ENCODE data around the gene KATNIP.
"Not testable (repeated sequence)": the region's sequence is repeated elsewhere in the genome, so short reads cannot be mapped to it uniquely, and the experiment has no call there.

Gene KATNIP

DNA sequence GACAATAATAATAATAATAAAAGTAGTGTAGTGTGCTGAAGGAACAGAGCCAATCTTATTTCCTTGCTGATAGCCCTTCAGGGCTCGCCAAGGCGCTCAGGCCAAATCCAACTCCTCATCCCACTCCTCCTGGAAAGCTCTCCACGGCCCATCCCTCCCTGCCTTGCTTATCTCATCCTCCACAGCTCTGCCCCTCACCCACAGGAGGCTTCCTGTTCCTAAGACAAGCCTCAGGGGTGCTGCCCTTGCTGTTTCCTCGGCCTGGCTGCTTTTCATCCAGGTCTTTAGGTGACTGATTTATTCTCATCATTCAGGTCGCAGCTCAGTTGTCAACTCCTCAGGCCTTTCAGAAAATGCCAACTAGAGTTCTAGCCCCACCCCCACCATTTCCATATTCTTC is 11.4 kb upstream of the KATNIP start:
- DNase-seq: no peak

DNA sequence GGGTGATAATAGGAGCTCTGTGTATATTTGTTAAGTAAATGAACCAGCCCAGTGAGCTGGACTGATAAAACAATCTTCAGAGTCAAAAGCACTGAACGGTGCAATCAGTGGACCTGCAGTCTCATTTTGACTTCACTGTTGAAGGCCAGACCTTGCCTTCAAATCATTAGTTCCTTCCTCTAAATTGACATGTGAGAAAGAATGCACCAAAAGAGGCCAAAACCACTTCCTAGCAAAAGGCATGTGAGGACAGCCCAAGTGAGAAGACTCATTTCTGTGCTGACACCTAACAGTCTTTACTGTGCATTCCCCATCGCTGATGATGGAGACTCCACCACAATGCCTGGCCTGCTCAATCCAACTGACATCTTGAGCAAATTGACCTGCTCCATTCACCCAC is 10.8 kb upstream of the KATNIP start:
- DNase-seq: no peak

DNA sequence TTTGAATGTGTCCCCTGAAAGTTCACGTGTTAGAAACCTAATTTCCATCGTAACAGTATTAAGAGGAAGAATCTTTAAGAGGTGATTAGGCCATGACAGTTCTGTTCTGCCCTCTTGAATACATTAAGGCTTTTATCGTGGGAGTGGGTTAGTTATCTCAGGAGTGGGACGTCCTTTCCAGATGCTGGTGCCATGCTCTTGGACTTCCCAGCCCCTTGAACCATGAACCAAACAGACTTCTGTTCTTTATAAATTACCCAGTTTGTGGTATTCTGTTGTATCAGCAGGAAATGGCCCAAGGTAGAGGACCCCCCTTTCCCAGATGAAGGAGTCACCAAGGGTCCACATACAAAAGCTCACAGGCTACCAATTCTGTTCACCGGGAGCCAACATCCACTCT is 10.3 kb upstream of the KATNIP start:
- DNase-seq: no peak

DNA sequence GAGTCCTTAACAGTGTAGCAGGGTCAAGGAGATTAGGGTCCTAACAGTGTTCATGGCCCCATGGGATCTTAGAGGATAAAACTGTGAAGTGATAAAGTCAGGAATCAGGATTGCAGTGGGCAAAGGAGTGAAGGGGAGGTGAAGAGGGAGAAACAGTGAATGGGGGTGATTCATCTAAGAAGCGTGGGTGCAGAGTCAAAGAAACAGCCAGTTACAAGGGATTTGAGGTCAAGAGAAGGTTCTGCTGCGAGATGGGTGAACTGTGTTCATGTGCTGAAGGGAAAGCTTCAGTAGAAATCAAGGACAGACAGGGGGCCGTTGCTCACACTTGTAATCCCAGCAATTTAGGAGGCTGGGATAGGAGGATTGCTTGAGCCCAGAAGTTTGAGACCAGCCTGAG is 6.1 kb upstream of the KATNIP start:
- DNase-seq: no peak

DNA sequence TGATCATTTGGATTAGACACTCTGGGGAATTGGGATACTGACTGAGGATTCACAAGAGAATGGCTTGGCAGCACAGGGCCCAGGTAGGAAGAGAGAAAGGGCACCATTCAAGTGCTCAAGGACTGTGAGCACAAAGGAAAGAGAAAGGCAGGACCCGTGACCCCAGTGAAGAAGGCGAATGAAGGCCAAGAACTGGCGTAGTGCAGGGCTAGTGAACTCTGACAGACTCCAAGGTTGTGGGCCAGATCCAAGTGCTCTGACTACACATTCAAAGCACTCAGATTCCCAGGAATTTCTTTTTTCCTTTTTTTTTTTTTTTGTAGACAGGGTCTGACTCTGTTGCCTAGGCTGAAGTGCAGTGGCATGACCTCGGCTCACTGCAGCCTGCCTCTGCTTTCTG is 5.3 kb upstream of the KATNIP start:
- no peak for DNase-seq

DNA sequence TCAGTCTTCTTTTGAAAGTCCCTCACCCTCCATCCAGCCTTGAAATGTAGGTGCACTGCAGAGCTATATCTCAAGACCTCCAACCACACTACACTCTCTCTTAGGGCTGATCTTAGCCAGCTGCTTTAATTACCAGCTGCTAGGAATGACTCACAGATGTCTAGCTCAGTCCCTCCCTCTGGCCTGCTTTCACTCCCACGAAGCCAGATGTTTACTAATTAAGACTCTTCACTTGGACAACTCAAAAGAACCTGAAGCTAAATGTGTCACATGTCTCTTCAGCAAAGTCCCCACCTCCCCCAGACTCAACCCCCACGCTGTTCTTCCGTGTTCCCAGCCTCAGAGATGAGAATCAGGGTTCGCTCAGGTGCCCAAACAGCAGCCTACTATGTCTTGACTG is 2.8 kb upstream of the KATNIP start:
- peak; percentile 67 for DNase-seq

DNA sequence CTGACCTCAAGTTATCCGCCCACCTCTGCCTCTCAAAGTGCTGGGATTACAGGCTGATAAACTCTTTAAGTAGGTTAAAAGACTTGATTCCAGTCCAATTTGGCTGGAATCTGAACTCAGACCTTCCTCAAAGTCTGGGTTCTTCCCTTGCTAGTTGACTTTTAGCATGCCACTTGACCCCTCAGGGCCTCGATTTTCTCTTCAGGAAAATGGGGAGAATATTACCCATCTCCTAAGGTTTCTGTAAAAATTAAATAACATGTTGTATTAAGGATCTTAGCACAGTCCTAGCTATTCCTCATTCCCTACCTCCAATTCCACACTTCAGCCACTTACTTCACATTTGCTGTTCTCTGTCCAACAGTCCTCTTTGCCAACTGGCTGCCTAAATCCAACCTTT is 2.1 kb upstream of the KATNIP start:
- no peak for DNase-seq

DNA sequence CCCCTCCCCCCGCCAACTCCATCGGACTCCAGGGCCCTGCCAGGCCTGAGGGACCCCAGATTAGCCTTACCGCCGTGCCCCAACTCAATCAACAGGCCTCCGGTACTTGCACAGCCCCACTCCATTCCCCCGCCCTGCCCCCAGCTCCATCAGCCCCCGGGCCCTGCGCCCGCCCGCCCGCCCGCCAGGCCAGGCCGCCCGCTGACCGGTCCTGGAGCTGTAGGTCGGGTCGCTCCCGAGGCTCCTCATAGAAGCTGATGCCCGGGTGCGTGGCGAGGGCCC is 539 bp upstream of the KATNIP start:
- DNase-seq: no peak

DNA sequence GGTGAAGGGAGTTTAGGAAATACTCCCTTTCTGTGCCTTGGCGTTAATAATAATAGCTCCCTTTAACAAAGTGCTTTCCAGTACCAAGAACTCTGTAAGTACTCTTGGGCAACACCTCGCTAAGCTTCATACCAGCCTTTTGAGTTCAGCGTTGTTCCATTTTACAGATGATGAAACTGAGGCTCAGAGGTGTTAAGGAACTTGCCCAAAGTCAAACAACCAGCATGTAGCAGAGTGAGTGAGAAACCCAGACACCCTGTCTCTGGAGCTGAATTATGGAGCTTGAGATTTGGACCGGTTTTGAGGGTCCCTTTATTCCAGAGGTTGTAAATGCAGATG is 607 bp downstream of the KATNIP start:
- DNase-seq: no peak

DNA sequence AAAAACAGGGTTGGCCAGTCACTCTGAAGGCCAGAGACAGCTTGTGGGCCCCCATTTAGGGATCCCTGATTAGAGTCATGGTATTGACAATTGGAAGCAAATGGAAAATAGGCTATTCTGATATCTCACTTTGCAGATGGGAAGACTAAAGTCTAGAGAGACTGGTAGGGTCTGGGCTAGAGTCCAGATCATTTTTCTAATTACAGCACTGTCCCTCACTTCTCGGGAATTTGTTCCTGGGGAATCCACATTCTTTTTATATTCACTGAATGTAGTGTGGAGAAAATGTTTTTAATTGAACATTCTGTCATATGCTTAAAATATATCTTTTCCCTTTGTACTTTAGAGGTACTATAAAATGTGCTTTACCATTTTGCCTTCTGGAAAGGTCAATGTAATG is 1.1 kb downstream of the KATNIP start:
- DNase-seq: no peak

DNA sequence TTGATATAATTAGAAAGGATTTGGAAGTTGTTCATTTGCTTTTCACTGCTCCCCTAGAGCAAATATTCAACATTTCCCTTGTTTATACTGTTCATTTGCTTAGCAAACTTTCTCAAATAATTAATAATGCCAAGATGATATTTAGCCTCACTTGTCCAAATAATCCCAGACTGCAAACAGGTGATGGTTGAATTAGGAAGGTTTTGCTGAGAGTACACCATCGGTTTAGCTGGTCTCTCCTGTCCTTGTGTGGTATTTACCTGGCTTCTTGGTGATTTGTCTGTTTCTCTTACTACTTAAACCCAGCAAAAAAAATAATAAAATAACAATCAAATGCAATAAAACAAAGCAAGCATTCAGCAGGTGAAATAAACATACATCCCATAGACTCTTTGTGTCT is 6.5 kb downstream of the KATNIP start:
- DNase-seq: no peak

DNA sequence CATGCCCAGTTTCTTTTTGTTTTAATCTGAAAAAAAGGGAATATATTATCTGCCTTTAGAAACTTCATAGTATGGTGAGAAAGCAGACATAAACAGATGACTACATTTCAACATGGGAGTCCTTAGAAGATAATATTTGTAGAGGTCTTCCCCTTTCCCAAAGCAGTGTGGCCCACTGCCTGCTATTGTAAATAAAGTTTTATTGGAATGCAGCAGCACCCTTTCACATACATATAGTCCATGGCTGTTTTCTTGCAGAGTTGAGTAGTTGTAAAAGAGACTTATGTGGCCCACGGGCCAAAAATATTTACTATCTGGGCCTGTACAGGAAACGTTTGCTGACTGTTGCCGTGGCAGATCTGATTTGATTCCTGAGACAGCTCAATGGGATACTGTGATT is 8.5 kb downstream of the KATNIP start:
- DNase-seq: no peak

DNA sequence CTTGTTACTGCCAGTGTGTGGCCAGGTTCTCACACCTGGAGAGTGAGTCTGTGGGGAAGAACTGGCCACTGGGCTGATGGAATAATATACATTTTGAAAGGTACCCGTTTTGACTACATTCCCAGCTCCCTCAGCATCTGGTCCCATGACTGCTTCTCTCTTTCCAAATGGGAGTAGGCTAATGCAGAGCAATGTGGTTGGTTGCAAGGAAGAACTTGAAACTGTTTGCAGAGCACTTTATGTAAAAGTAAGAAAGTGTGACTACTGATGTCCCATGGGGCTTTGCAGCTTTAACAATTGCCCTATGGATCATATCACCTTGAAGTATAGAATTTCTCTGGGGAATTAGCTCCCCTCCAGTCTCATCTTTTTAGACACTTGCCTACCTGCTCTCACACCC is 9.0 kb downstream of the KATNIP start:
- no peak for DNase-seq

DNA sequence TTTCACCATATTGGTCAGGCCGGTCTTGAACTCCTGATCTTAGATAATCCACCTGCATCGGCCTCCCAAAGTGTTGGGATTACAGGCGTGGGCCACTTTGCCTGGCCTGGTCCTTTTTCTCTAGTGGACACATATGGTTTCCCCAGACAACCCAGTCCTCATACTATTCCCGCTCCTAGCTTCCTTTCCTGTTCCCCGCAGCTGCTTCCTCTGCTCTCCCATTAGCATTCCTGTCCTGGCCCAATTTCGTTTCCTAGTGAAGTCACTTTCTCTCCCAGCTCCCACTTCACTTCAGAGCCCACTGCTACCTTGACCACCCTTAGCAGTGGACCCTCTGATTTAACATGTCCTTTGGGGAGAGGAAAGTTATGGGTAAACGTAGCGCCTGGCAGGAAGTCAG is 11.3 kb downstream of the KATNIP start:
- no peak for DNase-seq

DNA sequence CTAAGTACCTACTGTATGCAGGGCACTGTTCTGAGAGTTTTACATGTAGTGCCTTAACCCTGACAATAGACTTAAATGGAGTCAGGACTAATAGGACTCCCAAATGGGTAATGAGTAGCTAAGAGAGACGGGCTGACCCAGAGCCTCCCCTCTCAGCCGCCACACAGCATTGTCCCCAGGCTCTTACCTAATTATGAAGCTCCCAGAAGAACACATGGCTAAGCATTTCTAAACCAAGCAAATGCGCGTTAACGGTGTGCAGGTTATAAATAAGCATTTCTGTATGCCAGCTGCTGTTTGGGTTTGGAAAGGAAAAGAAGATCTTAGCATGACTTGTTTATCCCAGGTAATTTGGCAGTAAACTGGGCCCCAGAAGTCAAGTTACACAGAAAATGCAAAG is 14.3 kb downstream of the KATNIP start:
- DNase-seq: peak; percentile 48

DNA sequence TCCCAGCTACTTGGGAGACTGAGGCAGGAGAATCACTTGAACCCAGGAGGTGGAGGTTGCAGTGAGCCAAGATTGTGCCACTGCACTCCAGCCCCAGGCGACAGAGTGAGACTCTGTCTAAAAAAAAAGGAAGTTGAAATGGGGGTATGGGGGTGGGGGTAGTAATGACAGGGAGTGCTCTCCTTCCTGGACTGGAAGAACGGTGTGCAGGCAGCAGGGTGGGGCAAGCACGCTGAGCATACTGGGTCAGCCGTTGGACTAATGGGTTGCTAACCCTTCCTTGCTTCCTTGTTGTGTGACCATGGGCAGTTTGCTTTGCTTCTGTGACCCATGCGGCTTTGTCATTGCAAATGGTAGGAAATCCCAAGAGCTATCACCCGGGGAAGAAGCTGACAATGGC is 16.5 kb downstream of the KATNIP start:
- DNase-seq: no peak

DNA sequence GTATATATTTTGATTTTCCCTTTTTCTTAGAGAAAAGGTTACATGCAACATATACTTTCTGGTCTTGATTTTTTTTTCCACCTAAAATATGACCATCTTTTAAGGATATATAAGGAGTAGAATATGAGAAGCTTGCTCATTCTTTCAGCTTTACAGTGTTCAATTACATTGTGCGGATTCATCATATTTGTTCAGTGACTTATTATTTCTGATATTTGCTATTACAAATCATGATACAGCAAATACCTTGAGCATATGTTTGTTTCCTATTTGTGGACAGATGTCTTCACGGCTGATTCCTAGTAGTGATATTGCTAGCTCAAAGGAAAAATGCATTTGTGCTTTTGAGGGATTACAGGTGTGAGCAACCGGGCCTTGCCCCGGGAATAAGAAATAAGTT is 18.1 kb downstream of the KATNIP start:
- DNase-seq: no peak

DNA sequence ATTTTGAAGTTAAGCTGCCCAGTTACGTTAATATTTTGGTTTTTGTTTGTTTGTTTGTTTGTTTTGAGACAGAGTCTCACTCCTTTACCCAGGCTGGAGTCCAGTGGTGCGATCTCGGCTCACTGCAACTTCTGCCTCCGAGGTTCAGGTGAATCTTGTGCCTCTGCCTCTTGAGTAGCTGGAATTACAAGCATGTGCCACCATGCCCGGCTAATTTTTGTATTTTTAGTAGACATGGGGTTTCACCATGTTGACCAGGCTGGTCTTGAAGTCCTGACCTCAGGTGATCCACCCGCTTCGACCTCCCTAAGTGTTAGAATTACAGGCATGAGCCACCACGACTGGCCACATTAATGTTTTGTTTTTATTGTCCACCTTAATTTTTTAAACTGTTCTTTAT is 21.0 kb downstream of the KATNIP start:
- not testable (repeated sequence) for DNase-seq

DNA sequence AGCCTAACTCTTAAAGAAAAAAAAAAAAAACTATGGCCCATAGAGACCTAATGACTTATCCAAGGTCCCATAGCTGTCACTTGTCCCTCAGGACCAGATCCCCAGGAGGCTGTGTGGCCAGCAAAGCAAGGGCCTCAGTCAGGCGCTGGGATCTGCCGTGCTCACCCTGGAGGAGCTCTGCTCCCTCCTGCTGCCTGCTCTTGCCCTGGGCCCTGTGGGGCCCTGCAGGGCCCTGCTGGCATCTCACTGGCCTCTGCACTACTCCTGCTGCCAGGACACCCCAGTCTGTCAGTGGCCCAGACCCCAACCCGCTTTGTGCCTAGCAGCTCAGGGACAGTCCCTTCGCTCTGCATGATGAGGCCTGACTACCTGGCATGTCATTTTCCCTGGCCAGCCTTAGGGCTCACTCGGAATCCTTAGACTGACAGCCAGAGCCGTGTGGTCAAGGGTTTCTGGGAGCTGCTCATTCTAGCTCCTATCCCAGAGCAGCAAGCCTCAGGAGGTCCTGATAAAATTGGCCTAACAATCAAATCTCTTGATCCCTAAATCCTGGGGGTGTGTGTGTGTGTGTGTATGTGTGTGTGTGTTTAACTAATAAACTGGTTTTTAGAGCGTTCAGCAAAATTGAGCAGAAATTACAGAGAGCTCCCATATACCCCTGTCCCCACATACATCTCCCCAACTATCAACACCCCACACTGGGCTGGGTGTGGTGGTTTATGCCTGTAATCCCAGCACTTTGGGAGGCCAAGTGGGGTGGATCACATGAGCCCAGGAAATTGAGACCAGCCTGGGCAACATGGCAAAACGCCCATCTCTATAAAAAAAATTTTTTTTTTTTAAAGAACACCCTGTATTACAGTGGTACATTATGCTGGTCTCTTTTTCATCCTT is 21.7 kb downstream of the KATNIP start:
- no peak for DNase-seq

DNA sequence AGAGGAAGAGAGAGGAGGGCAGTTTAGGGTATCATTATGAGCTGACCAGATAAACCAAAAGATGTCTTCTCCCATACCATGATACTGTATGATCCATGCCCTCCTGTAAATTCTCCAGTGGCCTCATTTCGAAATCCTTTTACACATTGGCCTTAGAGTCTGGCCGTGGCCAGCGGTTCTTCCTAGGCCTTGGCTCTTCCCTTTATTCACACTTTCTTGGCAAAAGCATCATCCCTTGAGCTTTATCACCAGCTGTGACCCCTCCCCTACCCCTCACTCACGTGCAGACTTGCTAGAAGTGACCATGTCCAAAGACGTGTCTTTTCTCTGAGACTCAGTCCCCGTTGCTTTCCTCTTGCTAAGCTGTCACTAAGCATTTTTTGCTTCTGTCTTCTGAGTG is 22.8 kb downstream of the KATNIP start:
- DNase-seq: no peak

DNA sequence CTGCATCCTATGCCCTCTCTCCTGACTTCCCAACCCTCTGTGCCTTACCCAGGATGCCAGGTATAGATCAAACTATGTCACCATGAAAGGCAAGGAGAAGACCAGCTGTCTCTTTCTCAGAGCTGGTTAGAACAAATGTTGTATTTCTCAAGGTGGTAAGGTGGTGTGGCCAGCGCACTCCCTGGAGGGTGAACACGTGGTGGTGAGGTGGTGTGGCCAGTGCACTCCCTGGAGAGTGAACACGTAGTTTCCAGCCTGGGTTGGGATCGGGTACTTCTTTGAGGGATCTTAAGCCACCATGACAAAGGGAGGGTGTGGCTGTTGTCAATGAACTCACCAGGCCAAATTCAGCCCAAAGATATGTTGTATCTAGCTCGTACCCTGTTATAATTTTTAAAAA is 26.8 kb downstream of the KATNIP start:
- DNase-seq: no peak

DNA sequence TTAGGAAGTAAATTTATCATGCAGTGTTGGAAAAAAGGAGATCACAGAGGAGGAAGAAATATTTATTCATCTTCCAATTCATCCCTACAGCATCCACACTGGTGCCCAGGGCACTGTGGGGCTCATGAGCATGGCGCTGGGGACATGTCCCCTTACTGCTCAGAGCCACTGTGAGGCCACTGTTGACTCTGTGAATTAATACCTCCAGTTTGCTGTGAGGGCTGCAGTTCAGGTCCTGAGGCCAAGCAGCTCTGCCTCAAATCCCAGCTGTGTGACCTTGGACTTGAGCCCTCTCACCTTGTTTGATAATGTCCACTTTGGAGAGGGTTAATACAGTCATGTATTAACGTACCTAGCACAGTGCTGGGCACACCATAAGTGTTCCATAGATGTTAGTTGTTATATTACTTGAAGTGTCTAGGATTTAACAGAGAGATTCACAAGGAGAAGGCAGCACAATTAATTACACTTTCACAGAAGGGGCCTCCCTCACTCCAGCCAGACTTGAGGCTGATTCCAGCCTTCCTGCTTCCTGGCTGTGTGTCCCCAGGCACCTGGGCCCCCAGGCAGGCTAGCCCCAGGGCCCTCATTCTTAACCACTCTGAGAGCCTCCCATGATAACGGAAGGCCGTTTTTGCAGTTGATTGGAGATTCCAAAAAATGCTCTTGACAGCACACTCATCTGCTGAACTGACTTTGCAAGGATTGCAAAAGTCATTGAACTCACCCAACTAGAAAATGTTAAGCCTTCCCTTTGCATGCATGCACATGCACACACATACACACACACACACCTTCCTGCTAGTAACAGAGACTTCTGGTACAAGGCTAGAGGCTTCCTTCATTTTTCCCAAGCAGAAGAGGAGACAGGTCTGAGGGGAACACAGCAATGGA is 29.4 kb downstream of the KATNIP start:
- no peak for DNase-seq

DNA sequence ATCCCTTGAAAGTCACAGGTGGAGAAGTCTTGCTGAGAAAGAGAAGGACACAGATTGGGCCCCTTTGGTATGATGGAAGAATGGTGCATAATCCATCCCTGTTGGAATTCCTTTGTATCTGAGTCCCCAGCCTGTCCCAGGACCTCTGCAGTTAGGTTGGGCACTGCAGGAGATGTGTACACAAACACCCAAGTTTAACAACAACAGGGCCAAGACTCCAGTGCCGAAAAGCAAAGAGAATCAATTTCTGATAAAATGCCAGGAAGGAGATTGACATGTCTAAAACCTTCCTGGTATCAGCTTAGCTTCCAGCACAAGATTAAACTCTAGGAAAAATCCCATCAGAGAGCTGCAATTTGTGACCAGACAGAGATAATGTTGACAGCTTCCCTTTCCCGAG is 32.9 kb downstream of the KATNIP start:
- DNase-seq: no peak

DNA sequence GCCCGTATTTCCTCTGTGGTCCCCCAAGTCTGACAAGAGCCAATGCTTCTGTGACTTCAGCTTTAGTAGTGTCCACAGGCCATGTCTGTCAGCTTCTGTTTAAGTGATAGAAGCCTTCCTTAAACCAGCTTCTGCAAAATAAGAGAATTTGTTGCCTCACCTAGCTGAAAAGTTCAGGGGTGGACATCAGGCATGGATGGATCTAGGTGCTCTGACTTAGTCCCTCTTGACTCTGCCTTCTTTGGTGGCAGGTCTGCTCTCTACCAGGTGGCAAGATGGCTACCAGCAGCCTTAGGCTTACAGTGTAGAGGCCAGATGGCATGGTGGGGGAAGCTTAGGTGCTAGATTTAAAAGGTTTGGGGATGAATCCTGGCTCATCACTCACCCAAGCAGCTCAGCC is 33.7 kb downstream of the KATNIP start:
- DNase-seq: no peak

DNA sequence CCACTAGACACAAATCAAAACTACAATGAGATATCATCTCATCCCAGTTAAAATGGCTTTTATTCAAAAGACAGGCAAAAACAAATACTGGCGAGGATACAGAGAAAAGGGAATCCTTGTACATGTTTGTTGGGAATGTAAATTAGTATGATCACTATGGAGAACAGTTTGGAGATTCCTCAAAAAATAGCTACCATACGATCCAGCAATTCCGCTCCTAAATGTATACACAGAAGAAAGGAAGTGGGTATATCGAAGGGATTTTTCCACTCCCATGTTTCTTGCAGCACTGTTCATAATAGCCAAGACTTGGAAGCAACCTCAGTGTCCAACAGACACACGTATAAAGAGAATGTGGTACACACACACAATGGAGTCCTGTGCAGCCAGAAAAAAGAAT is 35.3 kb downstream of the KATNIP start:
- DNase-seq: no peak
